ENCODE data around the gene SUMO3. TPM values are rescaled to one million over a fixed set of nuclear protein-coding genes. Genes with fewer than 3 reads are reported as not detected.
A peak's percentile ranks its signal among the peaks of the same experiment; 100 is the strongest.

SUMO3 gene
- total RNA-seq, 2 donors from 2014 or later = 60.1 to 67.8 TPM

DNA sequence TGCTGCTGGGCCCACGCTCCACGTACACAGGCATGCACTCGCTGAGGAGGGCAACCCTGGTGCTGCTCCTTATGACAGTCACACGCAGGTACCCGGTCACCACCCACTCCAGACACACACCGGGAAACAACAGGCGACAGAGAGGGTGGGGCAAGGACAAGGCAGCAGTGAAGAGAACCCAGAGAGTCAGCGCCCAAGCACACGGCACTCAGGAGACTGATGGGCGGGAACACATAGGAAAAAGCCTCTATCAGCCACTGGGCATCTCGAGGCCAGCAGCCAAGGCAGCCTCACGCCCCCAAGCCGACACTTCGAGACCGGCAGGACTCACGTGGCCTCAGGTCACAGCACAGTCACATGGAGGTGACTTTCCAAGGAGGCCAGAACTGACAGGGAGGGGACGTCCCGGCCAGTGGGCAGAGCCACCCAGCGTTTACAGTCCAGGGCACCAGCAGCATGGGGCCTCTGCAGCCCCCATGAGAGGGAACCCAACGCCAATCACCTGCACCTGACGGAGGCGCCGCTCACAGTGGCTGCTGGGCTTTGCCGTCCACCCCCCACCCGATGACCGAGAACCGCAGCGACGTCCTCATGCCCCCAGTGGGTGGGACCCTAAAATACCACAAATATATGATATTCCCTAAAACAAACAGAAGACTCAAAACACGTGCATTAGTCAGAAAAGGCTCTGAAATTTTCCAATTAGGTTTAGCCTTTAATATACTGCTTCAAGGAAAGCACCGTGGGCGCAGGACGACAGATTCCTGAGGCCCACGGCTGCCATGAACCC lies 35.9 kb upstream of the SUMO3 start:
- H3K36me3 Mint-ChIP-seq (ENCODE audit: insufficient read depth in 2 of 2) = peaks cover 2 to 15% of the 10 kb centered on the region in 2 donors
- no peak overlapping the region for H3K27ac Mint-ChIP-seq
- H3K27me3 Mint-ChIP-seq (ENCODE audit: low read depth) = no peaks in the 10 kb centered on the region
- ATAC-seq (replicated peaks in 1 of 2) (no peak), DNase-seq (no peak)
- no peaks in the 10 kb centered on the region for H3K9me3 Mint-ChIP-seq
- peaks cover 33% of the 10 kb centered on the region for H3K4me1 Mint-ChIP-seq (ENCODE audit: low read depth)
- H3K4me3 Mint-ChIP-seq = peak overlapping the region in 1 of 2 donors; percentile 11

DNA sequence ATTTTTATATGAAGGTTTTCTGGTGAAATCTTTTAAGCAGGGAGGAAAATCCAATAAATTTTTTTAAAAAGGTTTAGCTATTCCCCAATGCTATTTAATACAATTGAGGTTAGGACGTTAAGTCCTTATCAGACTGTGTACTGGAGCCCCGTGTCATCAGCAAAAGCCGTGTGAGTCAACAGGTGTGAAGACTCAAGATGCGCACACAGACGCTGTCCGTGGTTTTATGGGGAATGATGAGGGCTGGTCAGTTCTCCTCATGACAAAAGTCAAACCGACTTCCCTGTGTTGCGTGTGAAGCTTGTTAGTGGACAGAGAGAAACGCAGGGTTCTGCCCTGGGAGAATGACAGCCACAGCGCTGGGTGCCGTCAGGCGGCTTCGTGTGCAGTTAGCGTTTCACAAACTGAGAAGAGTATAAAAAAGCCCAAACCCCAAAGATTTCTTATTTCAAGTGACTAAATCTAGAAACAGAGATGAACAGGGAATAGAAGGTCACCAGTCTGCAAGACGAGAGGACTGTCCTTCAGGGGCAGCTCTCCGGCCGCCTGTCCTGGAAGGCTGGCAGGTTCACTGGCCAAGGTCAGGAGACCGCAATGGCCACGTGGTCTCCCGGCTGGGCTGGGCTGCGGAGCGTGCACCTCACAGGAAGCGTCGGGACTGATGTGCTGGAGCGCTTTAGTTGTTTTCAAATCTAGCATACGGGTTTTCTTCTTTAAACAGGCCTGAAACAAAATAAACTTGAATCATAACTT lies 33.2 kb upstream of the SUMO3 start:
- H3K27me3 Mint-ChIP-seq (ENCODE audit: low read depth) = no peaks in the 10 kb centered on the region
- no peaks in the 10 kb centered on the region for H3K9me3 Mint-ChIP-seq
- peaks cover 40% of the 10 kb centered on the region for H3K4me1 Mint-ChIP-seq (ENCODE audit: low read depth)
- H3K36me3 Mint-ChIP-seq (ENCODE audit: insufficient read depth in 2 of 2) = peaks cover 2 to 14% of the 10 kb centered on the region in 2 donors
- DNase-seq (no peak), ATAC-seq (replicated peaks in 1 of 2) (no peak)
- peak overlapping the region in 1 of 2 donors; percentile 14 for H3K4me3 Mint-ChIP-seq
- H3K27ac Mint-ChIP-seq = peak overlapping the region; percentile 37

GRCh38 chr21:44850208-44850800 lies 32.4 kb upstream of the SUMO3 start:
- DNase-seq (no peak), ATAC-seq (replicated peaks in 1 of 2) (no peak)
- H3K4me3 Mint-ChIP-seq = no peak overlapping the region
- no peak overlapping the region for H3K27ac Mint-ChIP-seq
- no peaks in the 10 kb centered on the region for H3K9me3 Mint-ChIP-seq
- H3K36me3 Mint-ChIP-seq (ENCODE audit: insufficient read depth in 2 of 2) = peaks cover 2 to 11% of the 10 kb centered on the region in 2 donors
- no peaks in the 10 kb centered on the region for H3K27me3 Mint-ChIP-seq (ENCODE audit: low read depth)
- peaks cover 41% of the 10 kb centered on the region for H3K4me1 Mint-ChIP-seq (ENCODE audit: low read depth)

DNA sequence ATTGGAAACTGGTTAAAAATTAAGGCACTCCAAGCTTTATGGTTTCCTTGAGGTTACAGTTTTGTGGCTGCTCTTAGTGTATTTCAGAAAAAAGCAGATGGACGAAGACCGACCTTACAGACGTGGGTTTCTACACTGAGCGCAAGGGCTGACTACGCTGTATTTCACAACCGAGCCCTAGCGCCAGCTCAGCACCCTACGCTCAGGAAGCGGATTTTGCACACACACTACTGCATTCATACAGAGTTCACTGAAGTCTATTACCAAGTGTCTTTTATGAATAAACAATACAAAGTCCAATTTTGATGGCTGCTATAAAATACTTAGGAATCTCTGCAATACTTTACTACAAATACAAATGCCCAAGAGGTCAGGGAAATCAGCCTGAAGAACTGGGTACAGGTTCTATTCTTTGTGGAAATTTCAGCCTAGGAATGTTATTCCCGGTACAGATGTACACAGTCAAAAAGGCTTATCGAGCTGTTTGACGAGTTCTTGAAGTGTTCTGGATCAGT lies 31.8 kb upstream of the SUMO3 start:
- Mint-ChIP-seq H3K9me3 (no peaks in the 10 kb centered on the region), H3K36me3 (ENCODE audit: insufficient read depth in 2 of 2) (peaks cover 2 to 11% of the 10 kb centered on the region in 2 donors), H3K4me1 (ENCODE audit: low read depth) (peaks cover 35% of the 10 kb centered on the region), H3K4me3 (no peak overlapping the region), H3K27ac (no peak overlapping the region), H3K27me3 (ENCODE audit: low read depth) (no peaks in the 10 kb centered on the region)
- DNase-seq = no peak
- no peak for ATAC-seq (replicated peaks in 1 of 2)

DNA sequence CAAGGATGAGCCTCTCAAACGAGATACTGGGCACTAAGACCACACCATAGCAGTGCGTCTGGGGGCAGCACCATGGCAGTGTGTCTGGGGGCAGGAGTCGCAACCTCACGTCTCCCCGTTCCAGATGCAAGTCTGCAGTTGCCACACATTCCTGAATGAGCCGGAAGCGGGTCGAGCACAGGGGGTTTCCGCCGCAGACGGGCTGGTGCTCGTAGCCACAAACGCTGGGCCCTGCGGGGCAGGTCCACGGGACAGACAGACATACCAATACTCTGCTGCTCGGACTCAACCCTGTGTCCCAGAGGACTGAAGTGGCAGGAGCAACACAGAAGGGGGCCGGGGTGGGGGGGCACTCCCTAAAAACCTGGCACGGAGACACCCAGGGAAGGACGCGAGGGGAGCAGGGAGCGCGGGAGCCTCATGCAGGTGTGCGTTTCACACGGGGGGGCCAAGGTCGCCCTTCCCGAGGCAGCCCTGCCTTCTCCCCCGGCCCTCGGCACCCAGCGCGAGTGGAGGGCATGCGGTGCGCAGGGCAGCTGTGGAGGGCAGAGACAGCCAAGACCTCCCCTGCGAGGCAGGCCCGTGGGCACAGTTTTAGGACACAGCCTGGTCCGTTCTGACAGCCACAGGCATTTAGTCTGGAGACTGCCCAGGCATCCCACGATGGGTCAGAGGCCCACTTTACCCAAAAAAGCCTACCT lies 31.1 kb upstream of the SUMO3 start:
- Mint-ChIP-seq H3K36me3 (ENCODE audit: insufficient read depth in 2 of 2) (peaks cover 2 to 5% of the 10 kb centered on the region in 2 donors), H3K27ac (no peak overlapping the region), H3K4me1 (ENCODE audit: low read depth) (peaks cover 28% of the 10 kb centered on the region), H3K9me3 (no peaks in the 10 kb centered on the region), H3K27me3 (ENCODE audit: low read depth) (no peaks in the 10 kb centered on the region), H3K4me3 (no peak overlapping the region)
- ATAC-seq (replicated peaks in 1 of 2) (no peak), DNase-seq (no peak)

GRCh38 chr21:44847261-44848056 lies 29.6 kb upstream of the SUMO3 start:
- H3K4me1 Mint-ChIP-seq (ENCODE audit: low read depth) = peaks cover 25% of the 10 kb centered on the region
- H3K9me3 Mint-ChIP-seq = no peaks in the 10 kb centered on the region
- no peak overlapping the region for H3K4me3 Mint-ChIP-seq
- H3K27ac Mint-ChIP-seq = no peak overlapping the region
- H3K36me3 Mint-ChIP-seq (ENCODE audit: insufficient read depth in 2 of 2) = peaks cover 2 to 5% of the 10 kb centered on the region in 2 donors
- DNase-seq (no peak), ATAC-seq (replicated peaks in 1 of 2) (no peak)
- H3K27me3 Mint-ChIP-seq (ENCODE audit: low read depth) = no peaks in the 10 kb centered on the region

DNA sequence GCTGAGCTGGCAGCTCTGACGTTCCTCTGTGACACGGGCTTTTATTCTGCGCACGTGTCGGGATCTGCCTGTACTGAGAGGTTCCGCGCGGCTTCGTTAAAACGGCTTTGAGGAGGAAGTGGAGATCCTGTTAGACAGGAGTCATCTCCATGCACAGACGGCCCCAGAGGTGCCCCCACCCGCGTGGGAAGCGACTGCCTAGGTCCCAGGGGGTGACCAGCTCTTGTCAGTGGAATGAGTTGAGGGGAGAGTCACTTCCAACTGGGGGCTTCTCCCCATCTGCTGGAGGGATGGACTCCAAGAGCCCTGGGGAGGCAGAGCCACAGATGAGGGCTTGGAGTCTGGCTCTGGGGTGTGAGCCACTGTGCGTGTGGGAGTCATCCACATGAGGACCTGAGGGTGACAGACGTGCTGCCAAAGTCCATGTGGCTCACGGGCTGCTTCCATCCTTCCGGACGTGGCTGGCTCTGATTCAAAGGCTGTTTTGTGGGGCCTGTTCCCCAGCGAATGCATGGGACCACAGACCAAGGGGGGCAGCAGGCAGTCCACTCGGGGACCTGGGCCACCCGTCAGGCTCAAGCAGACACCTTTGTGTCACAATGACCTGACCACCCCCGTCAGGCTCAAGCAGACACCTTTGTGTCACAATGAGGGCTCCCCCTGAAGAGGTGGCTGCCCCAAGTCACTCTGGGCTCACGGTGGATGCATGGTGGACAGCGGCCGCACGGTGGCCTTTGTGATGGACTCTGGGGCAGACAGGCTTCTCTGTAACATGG lies 28.8 kb upstream of the SUMO3 start:
- ATAC-seq (replicated peaks in 1 of 2) (peak; percentile 31 to 39), DNase-seq (peak; percentile 19 to 27)
- Mint-ChIP-seq H3K36me3 (ENCODE audit: insufficient read depth in 2 of 2) (peaks cover 2 to 5% of the 10 kb centered on the region in 2 donors), H3K9me3 (no peaks in the 10 kb centered on the region), H3K27me3 (ENCODE audit: low read depth) (no peaks in the 10 kb centered on the region), H3K4me1 (ENCODE audit: low read depth) (peaks cover 17% of the 10 kb centered on the region), H3K4me3 (peak overlapping the region; percentile 76 to 85), H3K27ac (peak overlapping the region; percentile 52)

GRCh38 chr21:44846224-44846484 lies 28.3 kb upstream of the SUMO3 start:
- Mint-ChIP-seq H3K9me3 (no peaks in the 10 kb centered on the region), H3K27ac (peak overlapping the region; percentile 52), H3K36me3 (ENCODE audit: insufficient read depth in 2 of 2) (peaks cover 2 to 4% of the 10 kb centered on the region in 2 donors), H3K4me1 (ENCODE audit: low read depth) (peaks cover 12% of the 10 kb centered on the region), H3K27me3 (ENCODE audit: low read depth) (no peaks in the 10 kb centered on the region), H3K4me3 (peak overlapping the region; percentile 76 to 85)
- ATAC-seq (replicated peaks in 1 of 2) = no peak
- DNase-seq = no peak

- Mint-ChIP-seq H3K27me3 (ENCODE audit: low read depth) (no peaks in the 10 kb centered on the region), H3K27ac (no peak overlapping the region), H3K4me3 (peak overlapping the region; percentile 76 to 85)
These were observed 27.8 kb upstream of the SUMO3 start for GRCh38 chr21:44845418-44846223.

GRCh38 chr21:44844256-44844655 lies 26.4 kb upstream of the SUMO3 start:
- Mint-ChIP-seq H3K4me1 (ENCODE audit: low read depth) (peaks cover 9% of the 10 kb centered on the region), H3K4me3 (no peak overlapping the region), H3K27me3 (ENCODE audit: low read depth) (no peaks in the 10 kb centered on the region), H3K27ac (no peak overlapping the region), H3K9me3 (no peaks in the 10 kb centered on the region), H3K36me3 (ENCODE audit: insufficient read depth in 2 of 2) (no peaks in the 10 kb centered on the region)
- DNase-seq = no peak
- no peak for ATAC-seq (replicated peaks in 1 of 2)

More at GRCh38 chr21:44845418-44846223, 27.8 kb upstream of the SUMO3 start:
- ATAC-seq (replicated peaks in 1 of 2) (peak; percentile 86 to 89), DNase-seq (peak; percentile 69 to 71)
- Mint-ChIP-seq H3K36me3 (ENCODE audit: insufficient read depth in 2 of 2) (no peaks in the 10 kb centered on the region), H3K9me3 (no peaks in the 10 kb centered on the region), H3K4me1 (ENCODE audit: low read depth) (peaks cover 9% of the 10 kb centered on the region)

GRCh38 chr21:44842721-44843445 lies 25.0 kb upstream of the SUMO3 start:
- Mint-ChIP-seq H3K4me3 (no peak overlapping the region), H3K36me3 (ENCODE audit: insufficient read depth in 2 of 2) (no peaks in the 10 kb centered on the region), H3K9me3 (no peaks in the 10 kb centered on the region), H3K27me3 (ENCODE audit: low read depth) (no peaks in the 10 kb centered on the region), H3K4me1 (ENCODE audit: low read depth) (peaks cover 9% of the 10 kb centered on the region), H3K27ac (no peak overlapping the region)
- no peak for DNase-seq
- ATAC-seq (replicated peaks in 1 of 2) = no peak

All from activated T-cell treated with anti-CD3 and anti-CD28 coated beads, Interleukin-2, amount 50 U/mL, for 72 hours (primary cell).